GM19099 (cell line): ENCODE measurements around the gene LOXL1.
A peak's percentile ranks its signal among the peaks of the same experiment; 100 is the strongest.

Source experiments
- POLR2A ChIP-seq: IDR thresholded peaks from 3 replicates; pipeline ENCODE4 v1.6.1; 2011; ENCODE audit warnings: low read depth; ENCODE audit not compliant: insufficient read length; ENCODE audit errors: extremely low read depth

The LOXL1 gene

DNA sequence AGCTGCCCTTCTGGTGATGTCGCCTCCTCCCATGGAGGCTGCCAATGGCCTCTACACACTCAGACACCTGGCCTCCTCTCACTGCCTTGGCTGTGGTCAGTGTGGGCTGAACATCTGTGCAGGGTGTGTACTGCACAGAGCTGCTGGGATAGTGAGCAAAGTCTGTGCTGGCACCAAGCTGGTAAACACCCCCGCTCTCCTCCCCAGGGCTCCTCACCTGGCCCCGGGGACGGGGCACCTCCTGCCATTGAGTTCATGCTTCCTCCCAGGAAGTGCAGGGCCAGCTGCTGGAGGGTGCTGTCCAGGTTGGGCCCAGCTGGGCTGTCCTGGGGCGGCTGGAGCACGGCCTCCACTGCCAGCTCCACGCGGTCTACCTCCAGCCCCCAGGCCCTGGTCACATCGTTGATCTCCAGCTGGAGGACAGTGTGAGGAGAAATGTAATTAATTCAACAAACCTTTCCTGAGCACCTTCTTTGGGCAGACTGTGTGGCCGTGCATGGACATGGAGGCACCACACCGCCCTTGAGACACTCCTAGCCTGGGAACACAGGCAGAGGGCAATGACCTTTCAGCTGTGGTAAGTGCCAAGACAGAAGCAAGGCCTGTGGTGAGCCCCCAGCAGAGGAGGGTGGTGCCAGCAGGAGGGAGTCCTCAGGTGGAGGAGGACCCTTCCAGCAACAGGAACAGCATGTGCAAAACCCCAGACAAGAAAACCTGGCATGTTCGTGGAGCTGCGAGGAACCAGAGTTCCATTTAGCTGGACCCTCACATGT, 59.0 kb downstream of the LOXL1 start:
- TF ChIP-seq POLR2A = no peak

DNA sequence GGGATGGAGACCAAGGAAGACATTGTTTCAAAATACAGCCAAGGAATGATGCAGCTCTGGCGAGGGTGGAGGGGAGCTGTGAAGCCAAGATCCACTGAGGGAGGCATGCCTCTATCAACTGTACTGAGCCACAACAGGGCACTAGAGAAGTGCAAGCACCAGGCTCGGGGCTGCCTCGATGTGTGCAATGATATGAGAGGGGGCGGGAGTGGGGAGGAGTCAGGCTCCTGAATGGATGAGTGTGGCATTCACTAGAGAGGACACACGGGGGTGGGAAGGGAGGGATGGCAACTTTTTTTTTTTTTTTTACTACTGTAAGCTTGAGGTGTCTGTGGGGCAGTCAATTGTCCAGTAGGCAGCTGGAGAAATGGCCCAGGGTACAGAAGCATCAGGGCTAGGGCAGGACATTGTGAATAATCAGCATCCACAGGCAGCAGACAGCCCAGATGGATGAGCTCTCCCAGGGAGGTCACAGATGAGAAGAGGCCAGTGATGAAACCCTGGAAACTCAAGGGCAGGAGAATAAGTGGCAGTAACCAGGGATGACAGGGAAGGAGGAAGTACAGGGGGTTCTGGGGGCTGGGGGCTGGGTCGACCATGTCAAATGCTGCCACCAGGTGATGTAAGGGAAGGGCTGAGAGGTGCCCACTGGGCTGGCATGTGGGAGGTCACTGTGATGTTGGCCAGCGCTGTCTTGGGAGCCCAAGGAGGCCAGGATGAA, 60.0 kb downstream of the LOXL1 start:
- no peak for TF ChIP-seq POLR2A

DNA sequence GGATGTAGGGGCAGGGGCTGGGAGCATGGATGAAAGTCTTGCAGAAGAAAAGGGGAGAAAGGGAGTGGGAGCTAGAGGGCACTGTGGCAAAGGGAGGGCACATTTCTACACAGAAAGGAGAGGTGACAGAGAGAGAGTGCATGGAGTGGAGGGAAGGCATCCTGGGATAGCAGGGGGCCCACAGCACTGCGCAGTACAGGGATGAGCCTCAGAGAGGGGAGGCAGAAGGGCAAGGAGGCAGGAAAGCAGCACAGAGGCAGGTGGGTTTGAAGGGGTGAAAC, 60.5 kb downstream of the LOXL1 start:
- TF ChIP-seq POLR2A = no peak

DNA sequence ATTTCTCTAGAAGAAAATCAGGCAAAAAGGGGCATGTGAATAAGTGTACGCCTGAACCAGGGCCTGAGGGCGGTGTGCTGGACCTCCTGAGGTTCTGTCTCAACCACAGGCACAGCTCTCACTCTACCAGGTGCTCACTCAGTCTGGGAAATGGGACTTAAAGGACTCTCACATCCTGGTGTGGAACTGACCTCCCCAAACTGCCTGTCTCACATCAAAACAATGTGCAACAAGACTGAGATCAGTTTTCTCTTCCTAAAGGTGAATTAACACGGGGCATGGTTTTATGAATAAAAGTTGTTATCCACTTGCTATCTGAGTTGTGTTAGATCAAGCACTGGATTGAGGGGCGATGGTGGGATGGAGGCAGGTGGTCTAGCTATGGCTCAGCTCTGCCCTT, 61.0 kb downstream of the LOXL1 start:
- TF ChIP-seq POLR2A = no peak

DNA sequence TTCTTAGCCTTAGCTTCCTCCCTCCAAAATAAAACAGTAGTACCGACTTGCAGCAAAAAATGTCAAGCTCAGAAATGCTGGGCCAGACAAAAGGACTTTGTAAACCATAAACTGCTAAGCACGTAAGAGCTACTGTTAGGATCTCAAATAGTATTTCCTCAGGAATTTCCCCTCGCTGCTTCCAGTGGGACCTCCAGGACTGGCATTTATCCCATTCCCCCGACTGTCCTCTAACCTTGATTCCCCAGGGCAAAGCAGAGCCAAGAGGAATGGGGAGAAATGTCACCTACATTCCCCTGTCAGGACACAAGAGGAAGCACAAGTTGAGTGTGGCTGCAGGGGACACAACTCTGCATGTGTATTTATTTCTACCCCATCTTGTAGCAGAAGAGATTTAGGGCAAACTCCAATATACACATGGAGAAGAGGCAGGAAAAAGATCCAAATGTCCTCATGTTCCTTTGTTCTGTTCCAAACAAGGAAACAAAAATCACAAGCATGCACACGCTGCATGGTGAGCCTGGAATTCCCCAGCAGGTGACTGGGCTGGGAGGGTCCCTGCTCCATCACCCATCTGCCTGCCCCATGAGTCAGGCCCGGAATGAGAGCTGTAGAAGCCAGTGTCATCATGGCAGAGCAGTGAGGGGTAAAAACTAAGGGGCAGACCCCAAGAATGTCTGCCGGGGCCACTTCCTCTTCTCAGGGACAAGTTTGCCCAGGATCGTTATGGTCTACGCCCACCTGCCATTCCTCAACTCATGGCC, 61.6 kb downstream of the LOXL1 start:
- TF ChIP-seq POLR2A = no peak

DNA sequence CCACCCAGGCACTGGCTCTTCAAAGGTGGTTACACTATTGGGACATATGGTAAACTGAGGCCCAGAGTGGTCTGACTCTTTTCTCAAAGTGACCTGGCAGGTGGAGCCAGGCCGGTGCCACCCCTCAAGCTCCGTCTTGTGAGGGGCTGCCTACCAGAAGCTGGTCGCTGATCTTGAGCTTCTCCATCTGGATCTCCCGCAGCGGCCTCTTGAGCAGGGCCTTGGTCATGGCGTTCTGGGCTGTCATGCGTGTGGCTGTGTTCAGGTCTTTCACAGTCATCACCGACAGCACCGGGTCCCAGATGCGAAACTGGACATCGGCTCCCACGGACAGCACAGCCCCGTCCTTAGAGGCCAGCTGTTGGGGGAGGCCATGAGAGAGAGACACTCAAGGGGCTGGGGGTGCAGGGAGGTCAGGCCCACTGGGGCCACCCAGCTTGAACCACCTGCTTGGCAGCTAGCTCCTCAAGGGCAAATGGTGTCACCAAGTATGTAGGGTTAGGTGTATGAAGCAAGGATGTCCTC, 62.2 kb downstream of the LOXL1 start:
- TF ChIP-seq POLR2A = no peak

DNA sequence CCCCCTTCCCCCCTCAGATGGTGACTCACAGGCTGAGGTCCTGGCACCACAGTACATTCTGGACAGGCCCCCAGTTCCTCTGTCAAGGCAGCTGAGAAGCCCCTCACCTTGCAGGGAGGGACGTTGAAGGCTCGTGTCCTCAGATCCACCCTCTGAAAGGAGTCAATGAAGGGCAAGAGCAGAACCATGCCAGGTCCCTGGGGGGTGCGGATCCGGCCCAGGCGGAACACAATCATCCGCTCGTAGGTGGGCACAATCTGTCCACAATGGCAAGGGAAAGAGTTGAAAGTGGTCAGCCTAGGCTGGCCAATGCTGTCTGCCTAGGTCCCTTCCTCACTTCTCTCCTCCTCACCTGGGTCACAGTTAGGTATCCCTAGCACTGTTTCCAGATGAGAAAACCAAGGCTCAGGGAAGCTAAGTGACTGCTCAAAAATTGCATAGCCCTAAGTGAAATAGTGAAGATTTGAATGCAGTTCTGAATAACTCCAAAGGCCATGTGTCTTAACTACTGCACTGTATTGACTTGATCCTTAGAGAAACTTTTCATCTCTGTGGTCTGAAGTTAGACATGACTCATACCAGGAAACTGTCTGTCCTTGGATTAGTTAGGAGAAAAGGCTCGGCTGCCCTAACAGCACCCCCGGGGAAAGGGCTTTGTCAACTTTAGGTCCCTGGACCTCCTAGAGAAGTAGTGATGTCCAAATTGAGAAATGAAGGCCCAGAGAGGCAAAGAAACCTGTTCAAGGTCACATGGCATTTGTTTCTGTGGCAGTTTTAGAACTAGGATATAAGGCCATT, 62.9 kb downstream of the LOXL1 start:
- no peak for TF ChIP-seq POLR2A

DNA sequence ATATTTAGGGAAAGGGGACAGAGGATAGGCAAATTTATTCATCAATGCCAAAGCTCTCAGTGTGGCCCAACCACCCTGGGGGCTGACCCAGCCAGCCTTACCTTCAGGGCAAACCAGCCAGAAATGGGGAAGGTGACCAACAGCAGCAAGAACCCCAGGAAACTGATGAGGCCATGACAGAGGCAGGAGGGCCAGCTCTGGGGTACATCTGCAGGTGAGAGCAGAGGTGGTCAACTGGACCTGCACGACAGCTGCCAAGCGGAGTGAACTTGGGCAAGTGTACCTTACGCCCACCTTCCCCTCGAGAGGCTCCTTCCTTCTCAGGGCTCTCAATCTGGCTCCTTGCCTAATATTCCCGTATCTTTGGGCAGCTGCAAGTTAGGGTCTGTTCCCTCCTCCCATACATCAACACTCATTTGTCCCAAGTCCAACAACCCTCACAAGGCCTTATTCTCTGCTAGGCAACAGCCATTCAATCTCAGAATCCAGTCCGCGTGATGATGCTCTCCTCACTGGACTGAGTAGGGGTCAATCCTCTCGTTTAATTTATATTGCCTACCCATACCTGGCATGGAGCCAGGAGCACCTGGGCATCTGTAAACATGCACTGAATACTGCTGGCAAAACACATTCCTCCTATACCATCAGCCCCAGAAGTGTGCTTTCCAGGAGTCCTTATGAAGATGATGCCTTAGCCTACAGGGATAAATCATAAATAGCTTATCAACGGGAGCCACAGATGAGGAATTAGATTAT, 64.2 kb downstream of the LOXL1 start:
- no peak for TF ChIP-seq POLR2A

DNA sequence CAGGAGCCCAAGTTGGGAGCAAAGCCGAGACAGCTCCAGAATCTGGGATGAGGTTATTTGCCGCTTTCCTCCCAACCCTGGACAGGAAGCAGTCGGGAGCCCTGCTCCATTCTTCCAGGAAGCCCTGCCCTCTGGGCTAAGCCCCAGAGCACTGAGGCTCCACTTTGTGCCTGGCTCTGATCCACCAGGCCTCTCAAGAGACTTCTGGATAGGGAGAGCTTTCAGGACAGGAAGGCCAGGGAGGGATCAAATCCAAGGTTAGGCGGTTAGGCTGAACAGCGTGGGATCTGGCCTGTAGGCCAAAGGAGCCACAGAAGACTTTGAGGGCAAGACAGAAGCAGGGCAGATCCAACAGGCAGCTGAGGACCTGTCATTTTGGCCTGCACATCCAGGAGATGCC, 65.0 kb downstream of the LOXL1 start:
- no peak for TF ChIP-seq POLR2A

DNA sequence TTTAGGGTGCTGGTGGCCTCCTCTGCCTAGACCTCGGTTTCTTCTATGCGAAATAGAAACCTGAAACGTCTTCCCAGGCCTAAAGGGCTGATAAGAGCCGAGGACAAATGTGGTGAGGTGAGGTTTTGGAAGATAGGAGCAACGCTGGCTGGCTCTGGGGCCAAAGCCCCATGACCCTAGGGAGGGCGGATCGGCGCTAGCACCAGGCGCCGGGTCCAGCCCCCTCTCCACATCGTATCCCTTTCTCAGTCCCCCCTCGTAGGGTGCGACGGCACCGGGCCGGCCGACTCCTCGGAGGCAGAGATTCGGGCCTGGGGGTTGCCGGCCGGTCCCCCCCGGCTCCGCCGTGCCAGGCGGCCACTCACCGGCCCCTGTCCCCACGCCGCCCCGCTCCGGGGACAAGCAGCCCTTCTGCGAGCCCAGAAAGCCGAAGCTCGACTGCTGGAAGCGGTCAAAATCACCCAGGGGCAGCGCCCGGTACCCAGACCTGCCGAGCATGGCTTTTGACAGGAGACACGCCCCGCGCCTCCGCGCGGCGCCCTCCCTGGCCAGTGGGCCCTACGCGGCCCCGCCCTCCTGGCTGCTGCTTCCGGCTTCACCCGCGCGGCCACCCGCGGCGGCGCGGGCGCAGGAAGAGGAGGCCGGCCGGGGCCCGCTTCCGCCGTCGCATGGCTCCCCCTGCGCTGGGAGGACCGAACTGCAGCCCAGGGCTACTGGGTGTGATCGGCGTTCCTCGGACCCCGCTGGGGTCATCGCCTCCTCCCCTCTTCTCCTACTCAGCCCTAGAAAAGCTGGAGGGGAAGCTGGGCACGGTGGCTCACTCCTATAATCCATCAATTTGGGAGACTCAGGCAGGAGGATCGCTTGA, 65.7 kb downstream of the LOXL1 start, which contains the start of gene STOML1:
STOML1 (minus strand) TSS at position 570 of the 868 bp plus-strand sequence; CDS start at position 498, 72 bp downstream.
- TF ChIP-seq POLR2A = peak; percentile 77

DNA sequence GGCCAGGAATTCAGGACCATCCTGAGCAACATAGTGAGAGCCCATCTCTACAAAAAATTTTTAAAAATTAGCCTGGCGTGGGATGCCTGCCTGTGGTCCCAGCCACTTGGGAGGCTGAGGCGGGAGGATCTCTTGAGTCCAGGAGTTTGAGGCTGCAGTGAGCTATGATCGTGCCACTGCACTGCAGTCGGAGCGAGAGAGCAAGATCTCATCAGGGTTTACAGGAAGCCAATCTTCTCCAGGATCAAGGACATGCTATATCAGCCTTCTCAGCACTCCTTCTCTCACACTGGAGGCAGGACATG, 66.3 kb downstream of the LOXL1 start:
- no peak for TF ChIP-seq POLR2A

DNA sequence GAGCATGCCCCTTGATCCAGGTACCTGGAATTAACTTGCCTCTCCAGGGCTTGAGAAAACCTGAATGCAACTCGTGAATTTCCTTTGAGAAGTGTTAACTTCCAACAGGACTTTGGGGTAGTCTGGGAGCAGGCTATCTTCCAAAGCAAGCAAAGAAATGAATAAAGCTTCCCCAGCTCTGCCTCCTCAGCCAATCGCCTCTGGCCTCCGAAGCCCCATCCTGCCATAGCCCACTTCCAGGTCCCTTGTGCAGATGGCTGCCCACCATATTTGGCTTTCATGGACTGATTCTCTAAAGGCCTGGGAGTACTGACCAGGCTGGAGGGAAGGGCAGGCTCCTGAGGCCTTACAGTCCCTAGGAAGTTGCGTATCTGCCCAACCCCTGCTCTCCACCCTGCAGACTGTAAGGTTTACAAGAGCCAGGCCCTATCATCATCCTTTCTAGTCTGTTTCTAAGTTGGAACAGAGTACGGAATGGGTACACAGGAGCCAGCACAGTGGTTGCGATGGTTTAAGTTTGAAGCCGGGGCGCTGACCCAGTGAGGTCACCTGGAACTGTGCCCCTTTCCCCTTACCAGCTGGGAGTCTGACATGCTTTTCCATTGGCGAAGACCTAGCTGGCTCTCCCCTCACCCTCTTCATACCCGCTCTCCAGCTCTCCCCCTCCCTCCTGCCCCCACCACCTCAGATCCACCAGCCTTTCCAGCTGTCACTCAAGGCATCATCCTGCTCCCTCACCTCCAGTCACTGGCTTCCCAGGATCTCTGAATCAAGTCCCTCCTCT, 67.1 kb downstream of the LOXL1 start:
- TF ChIP-seq POLR2A = no peak

DNA sequence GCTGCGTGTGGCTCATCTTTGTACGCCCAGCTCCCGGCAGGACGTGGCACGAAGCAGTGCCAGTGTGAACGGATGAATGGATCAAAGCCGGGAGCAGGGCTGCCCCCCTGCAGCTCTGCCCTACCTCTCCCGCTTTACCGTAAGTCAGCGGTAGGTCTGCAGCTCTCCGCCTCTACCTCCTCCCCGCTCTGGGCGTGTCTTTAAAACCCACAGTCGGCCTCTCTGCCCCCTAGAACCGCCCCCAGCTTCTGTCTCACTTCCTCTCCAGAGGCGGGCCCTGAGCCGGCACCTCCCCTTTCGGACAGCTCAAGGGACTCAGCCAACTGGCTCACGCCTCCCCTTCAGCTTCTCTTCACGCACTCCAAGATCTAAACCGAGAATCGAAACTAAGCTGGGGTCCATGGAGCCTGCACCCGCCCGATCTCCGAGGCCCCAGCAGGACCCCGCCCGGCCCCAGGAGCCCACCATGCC, 68.2 kb downstream of the LOXL1 start, which contains the start of gene PML:
PML (plus strand) TSS at position 304 of the 471 bp plus-strand sequence; CDS start at position 401, 97 bp downstream.
- peak; percentile 75 for TF ChIP-seq POLR2A
